ENCODE results near the gene WNT7B. TPM values are rescaled to one million over a fixed set of nuclear protein-coding genes. Genes with fewer than 3 reads are reported as not detected.

Gene WNT7B
- total RNA-seq, 1 donor from 2014 or later = not detected

DNA sequence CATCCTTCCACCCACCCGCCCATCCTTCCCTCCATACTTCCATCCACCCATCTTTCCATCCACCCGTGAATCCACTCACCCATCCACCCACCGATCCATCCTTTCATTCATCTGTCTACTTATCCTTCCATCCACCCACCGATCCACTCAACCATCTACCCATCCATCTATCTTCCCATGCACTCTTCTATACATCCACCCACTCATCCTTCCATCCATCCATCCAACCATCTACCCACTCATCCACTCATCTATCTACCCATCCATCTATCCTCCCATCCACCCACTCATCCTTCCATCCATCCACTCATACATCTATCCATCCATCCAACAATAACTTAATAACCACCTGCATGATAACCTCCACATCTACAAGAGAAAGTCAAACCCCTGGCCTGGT is 47.3 kb downstream of the WNT7B start:
- Mint-ChIP-seq H3K27me3 (ENCODE audit: low read depth) (no peaks in the 10 kb centered on the region), H3K27ac (no peak overlapping the region), H3K36me3 (ENCODE audit: low read depth) (no peaks in the 10 kb centered on the region), H3K9me3 (no peaks in the 10 kb centered on the region), H3K4me3 (ENCODE audit: low read depth) (no peak overlapping the region), H3K4me1 (ENCODE audit: low read depth) (no peaks in the 10 kb centered on the region)
- intact Hi-C loops (cut with micrococcal nuclease) = no loop called here
- DNase-seq (ENCODE audit: low spot score) = no peak

DNA sequence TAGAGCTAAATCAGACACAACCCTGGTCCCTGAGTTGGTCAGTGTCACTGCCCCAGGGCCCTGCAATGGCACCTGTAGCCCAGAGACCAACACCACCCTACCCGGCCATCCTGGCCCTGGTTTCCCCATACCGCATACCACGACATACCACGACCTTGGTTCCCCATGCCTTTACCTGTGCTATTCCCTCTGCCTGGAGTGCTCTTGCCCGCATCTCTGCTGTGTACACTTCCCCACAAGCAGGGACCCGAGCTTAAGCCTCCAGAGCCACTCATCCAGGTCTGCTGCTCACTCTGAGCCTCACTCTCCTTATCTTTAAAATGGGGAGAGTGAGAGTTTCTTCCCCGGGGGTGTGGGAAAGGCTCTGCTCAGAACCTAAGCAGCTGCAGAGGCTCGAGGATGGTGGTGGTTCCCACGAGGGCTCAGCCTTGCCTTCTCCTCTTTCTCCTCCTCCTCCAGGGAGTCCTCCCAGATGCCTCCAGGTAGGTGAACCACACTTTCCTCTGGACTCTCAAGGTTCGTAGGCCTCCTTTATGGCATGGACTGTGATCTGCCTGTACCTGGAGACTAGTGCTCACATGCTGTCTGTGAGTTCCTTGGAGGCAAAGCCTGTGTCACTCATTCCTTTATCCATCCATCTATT is 48.1 kb downstream of the WNT7B start:
- H3K9me3 Mint-ChIP-seq = no peaks in the 10 kb centered on the region
- H3K4me3 Mint-ChIP-seq (ENCODE audit: low read depth) = no peak overlapping the region
- intact Hi-C loops (cut with micrococcal nuclease) = no loop called here
- H3K36me3 Mint-ChIP-seq (ENCODE audit: low read depth) = no peaks in the 10 kb centered on the region
- no peak overlapping the region for H3K27ac Mint-ChIP-seq
- no peaks in the 10 kb centered on the region for H3K4me1 Mint-ChIP-seq (ENCODE audit: low read depth)
- no peak for DNase-seq (ENCODE audit: low spot score)
- no peaks in the 10 kb centered on the region for H3K27me3 Mint-ChIP-seq (ENCODE audit: low read depth)

DNA sequence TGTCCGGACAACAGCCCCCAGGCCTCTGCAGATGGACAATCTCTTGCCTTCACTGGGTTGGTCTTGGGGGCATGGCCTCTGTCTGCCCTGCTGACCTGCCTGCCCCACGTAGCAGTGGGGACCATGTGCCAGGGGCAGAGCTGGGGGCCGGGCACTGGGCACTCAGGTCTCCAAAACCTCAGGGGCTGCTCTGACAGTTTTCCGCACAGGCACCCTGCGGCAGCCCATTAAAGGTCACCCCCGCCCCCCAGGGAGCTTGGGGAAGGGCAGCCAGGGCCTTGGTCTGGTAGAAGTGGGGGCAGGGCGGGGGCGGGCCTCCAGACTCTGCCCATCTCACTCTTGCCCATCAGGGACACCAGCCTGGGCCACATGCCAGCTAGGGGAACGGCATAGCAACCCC is 49.9 kb downstream of the WNT7B start:
- DNase-seq (ENCODE audit: low spot score) = no peak
- Mint-ChIP-seq H3K9me3 (no peaks in the 10 kb centered on the region), H3K4me3 (ENCODE audit: low read depth) (no peak overlapping the region), H3K27me3 (ENCODE audit: low read depth) (no peaks in the 10 kb centered on the region), H3K36me3 (ENCODE audit: low read depth) (no peaks in the 10 kb centered on the region), H3K4me1 (ENCODE audit: low read depth) (no peaks in the 10 kb centered on the region), H3K27ac (no peak overlapping the region)
- intact Hi-C loops (cut with micrococcal nuclease) = no loop called here

DNA sequence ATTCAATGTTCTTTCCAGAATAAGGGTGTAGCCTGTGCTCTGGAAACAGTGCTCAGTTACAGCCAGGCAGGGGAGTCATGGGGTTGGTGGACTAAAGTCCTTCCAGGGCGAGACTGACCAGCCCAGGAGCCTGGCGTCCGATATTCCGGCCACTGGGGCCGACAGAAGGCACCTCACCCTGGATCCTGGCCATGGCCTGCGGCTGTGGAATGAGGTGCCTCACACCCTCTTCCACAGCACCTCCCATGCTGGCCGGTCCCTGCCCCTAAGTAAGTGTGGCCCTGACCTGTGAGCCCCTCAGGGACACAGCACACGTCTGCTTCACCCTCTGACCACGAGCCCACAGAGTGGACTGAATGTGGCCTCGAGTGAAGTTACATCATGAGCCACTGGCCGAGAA is 50.5 kb downstream of the WNT7B start:
- intact Hi-C loops (cut with micrococcal nuclease) = no loop called here
- Mint-ChIP-seq H3K36me3 (ENCODE audit: low read depth) (no peaks in the 10 kb centered on the region), H3K4me1 (ENCODE audit: low read depth) (no peaks in the 10 kb centered on the region), H3K4me3 (ENCODE audit: low read depth) (no peak overlapping the region), H3K9me3 (no peaks in the 10 kb centered on the region), H3K27me3 (ENCODE audit: low read depth) (no peaks in the 10 kb centered on the region), H3K27ac (no peak overlapping the region)
- no peak for DNase-seq (ENCODE audit: low spot score)

DNA sequence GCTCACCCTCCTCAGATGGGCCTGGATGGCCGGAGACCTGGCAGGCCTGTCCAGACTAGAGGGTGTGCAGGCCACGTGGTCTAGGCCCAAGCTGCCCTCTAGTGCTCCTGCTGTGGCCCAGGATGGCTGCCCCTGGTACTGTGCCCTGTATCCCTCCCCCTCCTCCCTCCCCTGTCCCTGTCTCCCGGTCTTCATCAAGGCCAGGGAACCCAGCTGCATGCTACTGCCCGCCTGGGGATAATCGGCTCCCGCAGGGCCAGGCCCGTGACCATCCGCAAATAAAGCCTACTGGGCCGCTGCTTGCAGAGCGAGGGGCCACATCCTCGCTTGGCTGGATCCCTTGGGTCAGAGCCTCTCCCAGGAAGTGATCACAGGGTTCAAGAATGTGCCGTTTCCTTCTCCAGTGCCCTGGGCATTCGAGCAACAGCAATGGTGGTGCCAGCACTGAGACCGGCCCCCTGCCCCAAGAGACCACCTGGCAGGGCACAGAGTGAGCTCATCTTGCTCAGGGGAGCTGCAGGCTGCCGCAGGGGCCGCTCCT is 51.1 kb downstream of the WNT7B start:
- Mint-ChIP-seq H3K9me3 (no peaks in the 10 kb centered on the region), H3K4me1 (ENCODE audit: low read depth) (no peaks in the 10 kb centered on the region), H3K27ac (no peak overlapping the region), H3K27me3 (ENCODE audit: low read depth) (no peaks in the 10 kb centered on the region), H3K4me3 (ENCODE audit: low read depth) (no peak overlapping the region), H3K36me3 (ENCODE audit: low read depth) (no peaks in the 10 kb centered on the region)
- intact Hi-C loops (cut with micrococcal nuclease) = no loop called here
- DNase-seq (ENCODE audit: low spot score) = no peak

DNA sequence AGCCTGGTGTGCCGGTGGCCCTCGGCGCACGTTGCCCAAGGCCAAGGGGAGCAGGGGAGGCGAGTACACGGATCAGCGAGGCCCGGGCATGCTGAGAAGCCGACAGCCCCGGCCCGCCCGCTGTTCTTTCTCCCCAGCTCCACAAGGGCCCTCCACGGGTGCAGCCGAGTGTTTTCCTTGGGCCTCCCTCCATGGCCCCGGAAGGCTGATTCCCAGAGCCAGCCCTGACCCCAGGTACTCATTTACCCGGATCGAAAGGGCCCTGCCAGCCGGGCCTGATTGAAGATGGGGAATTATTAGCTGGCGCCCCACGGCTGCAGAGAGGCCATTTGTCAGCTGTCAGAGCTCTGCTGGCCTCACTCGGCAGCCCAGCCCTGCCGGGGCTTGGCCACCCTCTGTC is 53.1 kb downstream of the WNT7B start:
- no peaks in the 10 kb centered on the region for H3K4me1 Mint-ChIP-seq (ENCODE audit: low read depth)

DNA sequence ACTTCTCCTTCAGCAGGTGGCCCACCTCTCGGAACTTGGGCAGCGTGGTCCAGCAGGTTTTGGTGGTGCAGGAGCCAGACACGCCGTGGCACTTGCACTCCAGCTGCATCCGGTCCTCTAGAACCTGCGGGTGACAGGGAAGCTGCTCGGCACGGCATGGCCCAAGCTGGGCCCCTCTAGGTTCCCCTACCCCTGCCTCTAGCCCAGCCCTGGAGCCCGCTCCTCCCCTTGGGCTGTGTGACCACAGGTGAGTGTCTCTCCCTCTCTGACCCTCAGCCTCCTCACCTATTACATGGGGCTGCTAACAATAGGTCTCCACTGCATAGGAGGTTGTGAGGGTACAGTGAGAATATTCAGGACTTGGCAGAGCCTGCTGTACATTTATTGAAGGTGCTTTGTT is 53.8 kb downstream of the WNT7B start:
- DNase-seq (ENCODE audit: low spot score) = no peak
- no peaks in the 10 kb centered on the region for H3K27me3 Mint-ChIP-seq (ENCODE audit: low read depth)
- no peaks in the 10 kb centered on the region for H3K36me3 Mint-ChIP-seq (ENCODE audit: low read depth)
- no peaks in the 10 kb centered on the region for H3K4me1 Mint-ChIP-seq (ENCODE audit: low read depth)
- H3K27ac Mint-ChIP-seq = no peak overlapping the region
- H3K9me3 Mint-ChIP-seq = no peaks in the 10 kb centered on the region
- intact Hi-C loops (cut with micrococcal nuclease) = no loop called here
- H3K4me3 Mint-ChIP-seq (ENCODE audit: low read depth) = no peak overlapping the region

More for the DNA sequence above, 53.1 kb downstream of the WNT7B start:
- Mint-ChIP-seq H3K4me3 (ENCODE audit: low read depth) (no peak overlapping the region), H3K27me3 (ENCODE audit: low read depth) (no peaks in the 10 kb centered on the region), H3K27ac (no peak overlapping the region), H3K9me3 (no peaks in the 10 kb centered on the region), H3K36me3 (ENCODE audit: low read depth) (no peaks in the 10 kb centered on the region)
- intact Hi-C loops (cut with micrococcal nuclease) = no loop called here
- no peak for DNase-seq (ENCODE audit: low spot score)

DNA sequence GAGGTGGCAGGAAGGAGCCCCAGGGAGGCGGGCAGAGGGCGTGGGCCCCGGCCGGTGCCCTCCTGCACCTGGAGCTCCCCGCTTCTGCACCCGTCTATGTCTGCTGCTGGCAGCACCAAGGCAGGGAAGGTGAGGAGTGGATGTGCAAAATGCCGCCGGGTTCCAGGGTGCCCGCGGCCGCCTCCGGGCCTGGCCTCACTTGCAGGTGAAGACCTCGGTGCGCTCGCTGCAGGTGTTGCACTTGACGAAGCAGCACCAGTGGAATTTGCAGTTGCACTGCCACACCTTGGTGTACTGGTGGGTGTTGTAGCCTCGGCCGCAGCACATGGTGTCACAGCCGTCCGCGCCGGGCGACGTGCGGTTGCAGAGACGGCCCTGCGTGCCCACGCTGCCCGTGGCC is 54.3 kb downstream of the WNT7B start:
- no peak overlapping the region for H3K27ac Mint-ChIP-seq
- H3K27me3 Mint-ChIP-seq (ENCODE audit: low read depth) = no peaks in the 10 kb centered on the region
- DNase-seq (ENCODE audit: low spot score) = no peak
- intact Hi-C loops (cut with micrococcal nuclease) = no loop called here
- H3K9me3 Mint-ChIP-seq = no peaks in the 10 kb centered on the region
- no peak overlapping the region for H3K4me3 Mint-ChIP-seq (ENCODE audit: low read depth)
- no peaks in the 10 kb centered on the region for H3K4me1 Mint-ChIP-seq (ENCODE audit: low read depth)
- H3K36me3 Mint-ChIP-seq (ENCODE audit: low read depth) = no peaks in the 10 kb centered on the region

DNA sequence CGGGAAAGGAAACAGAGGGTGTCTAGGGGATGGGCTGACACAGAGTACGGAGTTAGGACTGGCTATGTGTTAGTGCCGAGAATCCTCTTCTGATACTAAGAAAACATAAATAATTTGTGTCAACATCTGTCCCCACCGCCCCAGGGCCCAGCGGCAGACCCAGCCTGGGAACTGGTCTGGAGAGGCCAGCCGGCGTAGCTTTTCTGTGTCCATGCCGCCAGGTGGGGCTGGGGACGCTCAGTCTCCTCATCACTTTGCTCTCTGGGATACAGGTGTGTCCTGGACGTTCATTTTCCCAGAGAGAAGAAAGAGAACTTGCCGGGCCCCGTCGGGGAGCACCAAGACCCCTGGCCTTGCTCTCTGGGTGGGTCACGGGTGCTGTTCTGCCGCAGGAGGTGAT is 54.7 kb downstream of the WNT7B start:
- no peak overlapping the region for H3K4me3 Mint-ChIP-seq (ENCODE audit: low read depth)
- H3K36me3 Mint-ChIP-seq (ENCODE audit: low read depth) = no peaks in the 10 kb centered on the region
- no peaks in the 10 kb centered on the region for H3K27me3 Mint-ChIP-seq (ENCODE audit: low read depth)
- no peaks in the 10 kb centered on the region for H3K9me3 Mint-ChIP-seq
- H3K27ac Mint-ChIP-seq = no peak overlapping the region
- no peaks in the 10 kb centered on the region for H3K4me1 Mint-ChIP-seq (ENCODE audit: low read depth)
- intact Hi-C loops (cut with micrococcal nuclease) = no loop called here
- no peak for DNase-seq (ENCODE audit: low spot score)

DNA sequence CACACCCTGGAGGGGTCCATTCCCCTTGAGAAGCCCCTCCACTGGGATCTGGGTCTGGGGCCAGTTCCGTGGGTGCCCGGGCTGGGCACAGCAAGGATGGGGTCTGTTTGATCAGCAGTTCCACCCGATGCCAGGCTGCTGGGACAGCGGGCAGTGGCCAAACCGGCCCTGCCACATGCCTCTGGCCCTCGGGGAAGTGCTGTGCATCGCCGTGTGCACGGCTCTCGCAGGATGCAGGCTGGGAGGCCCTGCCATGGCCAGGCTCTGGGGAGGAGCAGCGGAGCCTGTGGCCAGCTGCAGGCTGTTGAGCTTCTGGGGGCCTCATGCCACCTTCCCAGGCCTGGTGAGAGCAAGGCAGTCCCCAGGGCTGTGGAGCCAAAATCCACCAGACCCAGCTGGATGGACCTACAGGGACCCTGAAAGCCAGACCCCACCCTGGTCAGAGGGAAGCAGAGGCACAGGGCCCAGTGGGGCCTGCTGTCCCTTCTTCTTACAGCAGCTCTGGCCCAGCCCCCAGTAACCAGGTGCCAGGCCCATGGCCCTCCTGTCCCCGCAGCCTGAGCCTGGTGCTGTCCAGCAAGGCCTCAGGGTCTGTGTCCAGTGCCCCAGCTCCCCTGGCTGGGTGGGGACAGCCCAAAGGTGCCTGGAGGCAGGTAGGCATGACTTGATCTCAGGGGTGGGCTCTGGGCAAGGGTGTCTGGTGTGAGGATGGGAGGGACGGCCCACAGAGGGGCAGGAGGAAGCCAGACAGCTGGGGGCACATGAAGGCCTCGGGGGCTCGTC is 57.3 kb downstream of the WNT7B start:
- Mint-ChIP-seq H3K27ac (no peak overlapping the region), H3K27me3 (ENCODE audit: low read depth) (no peaks in the 10 kb centered on the region), H3K36me3 (ENCODE audit: low read depth) (no peaks in the 10 kb centered on the region), H3K4me3 (ENCODE audit: low read depth) (no peak overlapping the region), H3K4me1 (ENCODE audit: low read depth) (no peaks in the 10 kb centered on the region), H3K9me3 (no peaks in the 10 kb centered on the region)
- DNase-seq (ENCODE audit: low spot score) = no peak
- intact Hi-C loops (cut with micrococcal nuclease) = no loop called here

DNA sequence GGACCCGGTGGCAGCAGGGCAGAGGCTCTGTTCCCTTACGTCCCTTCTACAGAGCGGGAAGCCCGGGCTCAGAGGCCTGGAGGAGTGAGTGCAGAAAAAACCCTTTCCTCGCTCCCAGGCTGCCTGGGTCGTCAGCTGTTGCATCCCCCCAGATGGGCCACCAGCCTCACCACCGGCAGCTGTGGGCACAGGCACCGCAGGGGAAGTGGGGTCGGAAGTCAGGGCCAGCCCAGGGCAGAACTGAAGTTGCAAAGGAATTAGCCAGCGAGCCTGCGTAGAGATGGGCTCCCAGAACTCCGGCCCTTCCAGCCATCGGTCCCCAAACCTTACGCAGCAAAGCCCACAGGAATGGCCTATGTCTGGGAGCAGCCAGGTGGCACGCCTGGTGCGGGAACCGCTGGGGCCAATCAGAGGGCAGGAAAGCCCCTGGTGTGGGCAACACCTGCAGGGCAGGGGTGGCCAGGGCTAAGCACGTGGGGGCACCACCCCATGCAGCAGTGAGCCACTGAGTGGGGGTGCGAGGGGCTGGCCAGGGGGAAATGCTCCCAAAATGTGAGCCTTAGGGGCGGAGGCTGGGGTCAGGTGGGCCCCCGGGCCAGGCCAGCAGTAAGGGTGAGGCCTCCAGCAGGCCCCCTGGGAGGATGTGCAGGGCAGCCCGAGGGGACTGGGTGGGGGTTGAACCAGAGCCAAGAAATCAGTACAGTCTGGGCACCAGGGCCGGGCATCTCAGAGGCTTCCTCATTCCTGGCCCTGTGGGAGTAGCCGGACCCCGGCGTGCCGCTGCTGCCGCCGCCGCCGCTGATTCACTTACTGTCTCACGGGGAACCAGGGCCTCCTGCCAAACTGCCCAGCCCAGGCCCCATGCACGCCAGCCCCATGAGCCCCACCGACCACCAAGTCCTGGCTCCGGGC is 58.2 kb downstream of the WNT7B start:
- Mint-ChIP-seq H3K9me3 (no peaks in the 10 kb centered on the region), H3K4me1 (ENCODE audit: low read depth) (no peaks in the 10 kb centered on the region), H3K27me3 (ENCODE audit: low read depth) (no peaks in the 10 kb centered on the region), H3K27ac (no peak overlapping the region), H3K4me3 (ENCODE audit: low read depth) (no peak overlapping the region), H3K36me3 (ENCODE audit: low read depth) (no peaks in the 10 kb centered on the region)
- no peak for DNase-seq (ENCODE audit: low spot score)
- intact Hi-C loops (cut with micrococcal nuclease) = no loop called here

DNA sequence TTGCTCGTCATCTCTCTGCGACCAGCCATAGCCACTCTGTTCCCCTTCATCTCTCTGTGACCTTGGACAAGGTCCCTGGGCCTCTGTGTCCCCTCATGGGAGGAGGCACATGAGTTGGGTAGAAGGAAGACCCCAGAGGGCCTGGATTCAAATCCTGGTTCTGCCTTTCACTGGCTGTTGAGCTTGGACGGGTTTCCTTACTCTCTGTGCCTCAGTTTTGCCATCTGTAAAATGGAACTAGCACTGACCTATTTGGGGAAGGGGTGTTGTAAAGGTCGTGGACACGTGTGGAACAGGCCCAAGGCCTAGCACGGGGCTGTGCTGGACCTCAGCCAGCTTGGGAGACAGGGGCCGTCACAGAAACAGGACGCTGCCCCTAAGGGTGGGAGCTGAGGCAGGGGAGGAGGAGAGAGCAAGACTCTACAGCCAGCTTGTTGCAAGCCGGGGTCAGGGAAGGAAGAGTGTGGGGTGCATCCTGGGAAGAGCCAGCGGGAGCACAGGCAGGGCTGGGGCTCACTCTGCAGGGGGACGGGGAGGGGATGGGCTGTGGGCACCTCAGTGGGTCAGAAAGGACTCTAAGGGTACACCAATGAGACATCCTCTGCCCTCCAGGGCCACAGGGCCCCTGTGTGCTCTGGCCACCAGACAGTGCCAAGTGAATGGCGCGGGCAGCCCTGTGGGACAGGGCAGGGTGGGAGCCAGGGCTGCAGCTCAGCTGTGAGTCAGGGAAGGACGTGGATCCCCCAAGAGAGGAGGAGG is 59.1 kb downstream of the WNT7B start:
- Mint-ChIP-seq H3K4me1 (ENCODE audit: low read depth) (no peaks in the 10 kb centered on the region), H3K36me3 (ENCODE audit: low read depth) (no peaks in the 10 kb centered on the region), H3K27ac (no peak overlapping the region), H3K27me3 (ENCODE audit: low read depth) (no peaks in the 10 kb centered on the region), H3K4me3 (ENCODE audit: low read depth) (no peak overlapping the region), H3K9me3 (no peaks in the 10 kb centered on the region)
- intact Hi-C loops (cut with micrococcal nuclease) = no loop called here
- DNase-seq (ENCODE audit: low spot score) = no peak
